ENCODE measurements around the gene SAMD5.
"Not testable (repeated sequence)": the region's sequence is repeated elsewhere in the genome, so short reads cannot be mapped to it uniquely, and the experiment has no call there.

The SAMD5 gene

GRCh38 chr6:147542436-147542835 is 33.9 kb downstream of the SAMD5 start:
- ATAC-seq (replicated peaks); H3K27ac Mint-ChIP-seq; H3K4me3 Mint-ChIP-seq; DNase-seq; H3K27me3 Mint-ChIP-seq; H3K36me3 Mint-ChIP-seq; H3K4me1 Mint-ChIP-seq: not testable (repeated sequence)
- H3K9me3 Mint-ChIP-seq: peaks cover 5 to 12% of the 10 kb centered on the region in 2 donors

GRCh38 chr6:147544420-147544819 is 35.9 kb downstream of the SAMD5 start:
- peaks cover 5 to 12% of the 10 kb centered on the region in 2 donors for H3K9me3 Mint-ChIP-seq
- H3K27ac Mint-ChIP-seq: no peak overlapping the region
- no peaks in the 10 kb centered on the region for H3K27me3 Mint-ChIP-seq
- ATAC-seq (replicated peaks) (no peak), DNase-seq (no peak)
- H3K36me3 Mint-ChIP-seq: peaks cover 0 to 3% of the 10 kb centered on the region in 2 donors
- no peak overlapping the region for H3K4me3 Mint-ChIP-seq
- H3K4me1 Mint-ChIP-seq: no peaks in the 10 kb centered on the region

GRCh38 chr6:147546501-147547368 is 38.2 kb downstream of the SAMD5 start:
- Mint-ChIP-seq H3K27ac (no peak overlapping the region), H3K4me3 (no peak overlapping the region), H3K4me1 (no peaks in the 10 kb centered on the region), H3K36me3 (peaks cover 0 to 3% of the 10 kb centered on the region in 2 donors), H3K9me3 (peaks cover 5% of the 10 kb centered on the region in 2 donors), H3K27me3 (peaks cover 0 to 4% of the 10 kb centered on the region in 2 donors)
- no peak for ATAC-seq (replicated peaks)
- DNase-seq: no peak

GRCh38 chr6:147547369-147547902 is 38.9 kb downstream of the SAMD5 start:
- Mint-ChIP-seq H3K27ac (no peak overlapping the region), H3K4me3 (no peak overlapping the region), H3K4me1 (no peaks in the 10 kb centered on the region), H3K9me3 (peaks cover 0 to under 1% of the 10 kb centered on the region in 2 donors), H3K27me3 (peaks cover 0 to 4% of the 10 kb centered on the region in 2 donors), H3K36me3 (no peaks in the 10 kb centered on the region)
- ATAC-seq (replicated peaks) (no peak), DNase-seq (no peak)

GRCh38 chr6:147548921-147549475 is 40.5 kb downstream of the SAMD5 start:
- ATAC-seq (replicated peaks): no peak
- H3K4me3 Mint-ChIP-seq: no peak overlapping the region
- no peaks in the 10 kb centered on the region for H3K36me3 Mint-ChIP-seq
- H3K27me3 Mint-ChIP-seq: peaks cover 0 to 4% of the 10 kb centered on the region in 2 donors
- H3K27ac Mint-ChIP-seq: no peak overlapping the region
- DNase-seq: no peak
- no peaks in the 10 kb centered on the region for H3K9me3 Mint-ChIP-seq
- no peaks in the 10 kb centered on the region for H3K4me1 Mint-ChIP-seq

GRCh38 chr6:147549531-147549930 is 41.0 kb downstream of the SAMD5 start:
- no peak overlapping the region for H3K4me3 Mint-ChIP-seq
- ATAC-seq (replicated peaks): no peak
- H3K36me3 Mint-ChIP-seq: no peaks in the 10 kb centered on the region
- DNase-seq: no peak
- no peaks in the 10 kb centered on the region for H3K9me3 Mint-ChIP-seq
- no peak overlapping the region for H3K27ac Mint-ChIP-seq
- peaks cover 0 to 4% of the 10 kb centered on the region in 2 donors for H3K27me3 Mint-ChIP-seq
- H3K4me1 Mint-ChIP-seq: no peaks in the 10 kb centered on the region

GRCh38 chr6:147551976-147552375 is 43.5 kb downstream of the SAMD5 start:
- DNase-seq: no peak
- peaks cover 0 to 4% of the 10 kb centered on the region in 2 donors for H3K27me3 Mint-ChIP-seq
- no peaks in the 10 kb centered on the region for H3K4me1 Mint-ChIP-seq
- H3K9me3 Mint-ChIP-seq: no peaks in the 10 kb centered on the region
- H3K4me3 Mint-ChIP-seq: no peak overlapping the region
- no peaks in the 10 kb centered on the region for H3K36me3 Mint-ChIP-seq
- no peak overlapping the region for H3K27ac Mint-ChIP-seq
- ATAC-seq (replicated peaks): no peak

- Mint-ChIP-seq H3K36me3 (no peaks in the 10 kb centered on the region), H3K4me3 (no peak overlapping the region), H3K27ac (no peak overlapping the region), H3K27me3 (peaks cover 4 to 5% of the 10 kb centered on the region in 2 donors), H3K4me1 (no peaks in the 10 kb centered on the region), H3K9me3 (no peaks in the 10 kb centered on the region)
- no peak for ATAC-seq (replicated peaks)
- DNase-seq: no peak
These were observed 44.6 kb downstream of the SAMD5 start for GRCh38 chr6:147553099-147553498.

GRCh38 chr6:147554281-147554680 is 45.8 kb downstream of the SAMD5 start:
- DNase-seq (no peak), ATAC-seq (replicated peaks) (no peak)
- Mint-ChIP-seq H3K27me3 (peaks cover 4 to 5% of the 10 kb centered on the region in 2 donors), H3K9me3 (no peaks in the 10 kb centered on the region), H3K4me3 (no peak overlapping the region), H3K27ac (no peak overlapping the region), H3K4me1 (no peaks in the 10 kb centered on the region), H3K36me3 (no peaks in the 10 kb centered on the region)

- Mint-ChIP-seq H3K36me3 (no peaks in the 10 kb centered on the region), H3K4me1 (no peaks in the 10 kb centered on the region), H3K27me3 (peaks cover 0 to 5% of the 10 kb centered on the region in 2 donors), H3K4me3 (no peak overlapping the region), H3K9me3 (no peaks in the 10 kb centered on the region), H3K27ac (no peak overlapping the region)
- DNase-seq: no peak
- ATAC-seq (replicated peaks): no peak
These were observed 50.5 kb downstream of the SAMD5 start for GRCh38 chr6:147559006-147559405.

- DNase-seq (no peak), ATAC-seq (replicated peaks) (no peak)
- no peaks in the 10 kb centered on the region for H3K4me1 Mint-ChIP-seq
- peaks cover 0 to 5% of the 10 kb centered on the region in 2 donors for H3K27me3 Mint-ChIP-seq
- no peaks in the 10 kb centered on the region for H3K36me3 Mint-ChIP-seq
- H3K9me3 Mint-ChIP-seq: no peaks in the 10 kb centered on the region
- H3K27ac Mint-ChIP-seq: no peak overlapping the region
- H3K4me3 Mint-ChIP-seq: no peak overlapping the region
These were observed 52.2 kb downstream of the SAMD5 start for GRCh38 chr6:147560670-147561069.

- no peak overlapping the region for H3K4me3 Mint-ChIP-seq
- no peaks in the 10 kb centered on the region for H3K4me1 Mint-ChIP-seq
- ATAC-seq (replicated peaks) (no peak), DNase-seq (no peak)
- no peaks in the 10 kb centered on the region for H3K9me3 Mint-ChIP-seq
- no peak overlapping the region for H3K27ac Mint-ChIP-seq
- no peaks in the 10 kb centered on the region for H3K36me3 Mint-ChIP-seq
- H3K27me3 Mint-ChIP-seq: peaks cover 0 to 5% of the 10 kb centered on the region in 2 donors
These were observed 53.2 kb downstream of the SAMD5 start for GRCh38 chr6:147561726-147562125.

GRCh38 chr6:147563472-147563871 is 55.0 kb downstream of the SAMD5 start:
- no peak overlapping the region for H3K27ac Mint-ChIP-seq
- no peaks in the 10 kb centered on the region for H3K4me1 Mint-ChIP-seq
- H3K36me3 Mint-ChIP-seq: no peaks in the 10 kb centered on the region
- no peaks in the 10 kb centered on the region for H3K27me3 Mint-ChIP-seq
- H3K9me3 Mint-ChIP-seq: no peaks in the 10 kb centered on the region
- ATAC-seq (replicated peaks): no peak
- H3K4me3 Mint-ChIP-seq: no peak overlapping the region
- no peak for DNase-seq

GRCh38 chr6:147564556-147564955 is 56.1 kb downstream of the SAMD5 start:
- ATAC-seq (replicated peaks) (no peak), DNase-seq (no peak)
- Mint-ChIP-seq H3K4me1 (no peaks in the 10 kb centered on the region), H3K27ac (no peak overlapping the region), H3K4me3 (no peak overlapping the region), H3K9me3 (no peaks in the 10 kb centered on the region), H3K36me3 (no peaks in the 10 kb centered on the region), H3K27me3 (no peaks in the 10 kb centered on the region)
